IMR-90 (cell line): ENCODE data around the gene TNIP2. TPM values are rescaled to one million over a fixed set of nuclear protein-coding genes. Genes with fewer than 3 reads are reported as not detected.

ENCODE experiments used
- ATAC-seq: fragments of 200-7000 bp; cut with Tn5 transposase; 2 replicates; pipeline ENCODE4 v1.9.1; 2020; ENCODE audit warnings: low read depth, mild to moderate bottlenecking, moderate library complexity
- BruUV-seq: library from RNA; stranded (reverse); fragments of 400-500 nt; replicated peaks from 2 replicates; lab custom pipeline; 2021; lab: Mats Ljungman, UMichigan
- CTCF ChIA-PET: fragments of 300-600 bp; formaldehyde crosslinking; extraction: SDS; loops from one replicate; lab custom pipeline; 2021; ENCODE audit warnings: antibody characterized with exemption; lab: Yijun Ruan, JAX
- POLR2A ChIA-PET: fragments of 300-600 bp; sonication (Branson Sonifier 250); formaldehyde crosslinking; loops from one replicate; lab custom pipeline; 2022; ENCODE audit warnings: antibody characterized with exemption; ENCODE audit not compliant: unreplicated experiment; lab: Charles Lee
- DNase-seq: peaks from one replicate; pipeline ENCODE4 v3.0.0; 2013
- H2AFZ ChIP-seq: replicated peaks from 2 replicates; pipeline ENCODE3; 2013; ENCODE audit warnings: low read length, mild to moderate bottlenecking; ENCODE audit not compliant: poor library complexity
- H2AK5ac ChIP-seq: 2 replicates; pipeline ENCODE4 v1.6.1; 2013; ENCODE audit warnings: low read depth, low read length, inconsistent platforms
- H2AK9ac ChIP-seq: replicated peaks from 2 replicates; pipeline ENCODE3; 2013; ENCODE audit warnings: mild to moderate bottlenecking, low read depth, low read length, moderate library complexity; ENCODE audit not compliant: poor library complexity
- H2BK120ac ChIP-seq: 2 replicates; pipeline ENCODE4 v1.6.1; 2013; ENCODE audit warnings: low read depth, low read length, inconsistent platforms
- H2BK15ac ChIP-seq: 3 replicates; pipeline ENCODE4 v1.6.1; 2013; ENCODE audit warnings: low read depth, low read length, inconsistent platforms
- H2BK20ac ChIP-seq: 2 replicates; pipeline ENCODE4 v1.6.1; 2013; ENCODE audit warnings: low read depth, mild to moderate bottlenecking, inconsistent platforms, low read length, moderate library complexity
- H2BK5ac ChIP-seq: 2 replicates; pipeline ENCODE4 v1.6.1; 2013; ENCODE audit warnings: mild to moderate bottlenecking, low read depth, low read length, inconsistent platforms; ENCODE audit not compliant: poor library complexity, severe bottlenecking
- H3K14ac ChIP-seq: replicated peaks from 2 replicates; pipeline ENCODE4 v1.6.1; 2013; ENCODE audit warnings: low read depth, low read length, inconsistent platforms
- H3K18ac ChIP-seq: 2 replicates; pipeline ENCODE4 v1.6.1; 2013; ENCODE audit warnings: low read depth, low read length, control low read depth
- H3K23ac ChIP-seq: 2 replicates; pipeline ENCODE4 v1.6.1; 2013; ENCODE audit warnings: low read depth, low read length, inconsistent platforms
- H3K27ac ChIP-seq: 2 replicates; pipeline ENCODE4 v1.5.1; 2013; ENCODE audit warnings: mild to moderate bottlenecking, control low read depth, low read length; ENCODE audit not compliant: insufficient read depth
- H3K27me3 ChIP-seq: 2 replicates; pipeline ENCODE4 v1.6.1; 2013; ENCODE audit warnings: low read length; ENCODE audit not compliant: control insufficient read depth, insufficient read depth
- H3K36me3 ChIP-seq: 2 replicates; pipeline ENCODE4 v1.6.1; 2013; ENCODE audit warnings: low read length, mixed read lengths; ENCODE audit not compliant: control insufficient read depth, insufficient read depth
- H3K4ac ChIP-seq: 2 replicates; pipeline ENCODE4 v1.6.1; 2013; ENCODE audit warnings: low read depth, low read length, inconsistent platforms
- H3K4me1 ChIP-seq: 2 replicates; pipeline ENCODE4 v1.6.1; 2013; ENCODE audit warnings: low read length, mixed read lengths; ENCODE audit not compliant: control insufficient read depth, insufficient read depth
- H3K4me2 ChIP-seq: 2 replicates; pipeline ENCODE4 v1.6.1; 2013; ENCODE audit warnings: low read depth, mild to moderate bottlenecking, control low read depth, low read length, moderate library complexity
- H3K4me3 ChIP-seq: 2 replicates; pipeline ENCODE4 v1.5.1; 2013; ENCODE audit warnings: low read depth, mild to moderate bottlenecking, control low read depth, low read length, moderate library complexity; ENCODE audit not compliant: insufficient read depth
- H3K56ac ChIP-seq: 2 replicates; pipeline ENCODE4 v1.6.1; 2013; ENCODE audit warnings: low read length, inconsistent platforms; ENCODE audit not compliant: insufficient read depth; ENCODE audit errors: extremely low read depth
- H3K79me1 ChIP-seq, 2 experiments: 2 replicates each; pipeline ENCODE4 v1.6.1; 2013; ENCODE audit warnings: low read length in 2 of 2, inconsistent platforms in 1 of 2, low read depth in 1 of 2
- H3K9ac ChIP-seq: 2 replicates; pipeline ENCODE4 v1.6.1; 2013; ENCODE audit warnings: low read depth, low read length, control low read depth
- H3K9me1 ChIP-seq: 2 replicates; pipeline ENCODE4 v1.6.1; 2013; ENCODE audit warnings: low read length, inconsistent platforms; ENCODE audit not compliant: insufficient read depth
- H3K9me3 ChIP-seq: 2 replicates; pipeline ENCODE4 v1.6.1; 2013; ENCODE audit warnings: low read length; ENCODE audit not compliant: control insufficient read depth, insufficient read depth
- H4K20me1 ChIP-seq: 2 replicates; pipeline ENCODE4 v1.6.1; 2013; ENCODE audit warnings: low read length, inconsistent platforms; ENCODE audit not compliant: insufficient read depth
- H4K5ac ChIP-seq: 2 replicates; pipeline ENCODE4 v1.6.1; 2013; ENCODE audit warnings: mild to moderate bottlenecking, low read depth, low read length, control low read depth
- H4K8ac ChIP-seq, 2 experiments: 2 replicates each; pipeline ENCODE4 v1.6.1; 2013; ENCODE audit warnings: low read depth in 2 of 2, low read length in 2 of 2, control low read depth in 1 of 2, inconsistent platforms in 1 of 2
- H4K91ac ChIP-seq: 2 replicates; pipeline ENCODE4 v1.6.1; 2013; ENCODE audit warnings: low read depth, low read length, inconsistent platforms; ENCODE audit not compliant: insufficient read depth
- BHLHE40 ChIP-seq: fragments of 150-350 bp; IDR thresholded peaks from 2 replicates; pipeline ENCODE4 v1.6.1; 2016; ENCODE audit warnings: mild to moderate bottlenecking, low read depth, low read length
- CEBPB ChIP-seq: IDR thresholded peaks from 2 replicates; pipeline ENCODE4 v1.6.1; 2012; ENCODE audit warnings: low read depth, low read length, improper control_type of control experiment
- CHD1 ChIP-seq: IDR thresholded peaks from 2 replicates; pipeline ENCODE4 v1.6.1; 2012; ENCODE audit warnings: low read depth, low read length, improper control_type of control experiment
- CTCF ChIP-seq: conservative IDR thresholded peaks from 2 replicates; pipeline ENCODE4 v1.5.1; 2012; ENCODE audit warnings: mild to moderate bottlenecking, low read depth, low read length, improper control_type of control experiment
- FOS ChIP-seq: fragments of 150-350 bp; IDR thresholded peaks from 2 replicates; pipeline ENCODE4 v1.6.1; 2016; ENCODE audit warnings: low read depth, low read length
- MAFK ChIP-seq: IDR thresholded peaks from 2 replicates; pipeline ENCODE4 v1.6.1; 2012; ENCODE audit warnings: low read depth, low read length, improper control_type of control experiment
- MAZ ChIP-seq: IDR thresholded peaks from 2 replicates; pipeline ENCODE4 v1.6.1; 2012; ENCODE audit warnings: low read depth, mild to moderate bottlenecking, low read length, improper control_type of control experiment, moderate library complexity, borderline replicate concordance
- MXI1 ChIP-seq: IDR thresholded peaks from 2 replicates; pipeline ENCODE4 v1.6.1; 2012; ENCODE audit warnings: low read depth, mild to moderate bottlenecking, low read length, moderate library complexity, borderline replicate concordance
- NFE2L2 ChIP-seq: fragments of 150-350 bp; IDR thresholded peaks from 2 replicates; pipeline ENCODE4 v1.6.1; 2016; ENCODE audit warnings: low read depth, mild to moderate bottlenecking, low read length
- POLR2A ChIP-seq: IDR thresholded peaks from 2 replicates; pipeline ENCODE4 v1.6.1; 2012; ENCODE audit warnings: mild to moderate bottlenecking, low read depth, low read length
- RAD21 ChIP-seq: IDR thresholded peaks from 2 replicates; pipeline ENCODE4 v1.6.1; 2012; ENCODE audit warnings: low read length, improper control_type of control experiment
- RCOR1 ChIP-seq: IDR thresholded peaks from 2 replicates; pipeline ENCODE4 v1.6.1; 2012; ENCODE audit warnings: mild to moderate bottlenecking, low read length, improper control_type of control experiment; ENCODE audit not compliant: insufficient replicate concordance
- RFX5 ChIP-seq: IDR thresholded peaks from 2 replicates; pipeline ENCODE4 v1.8.0; 2012; ENCODE audit warnings: low read depth, mild to moderate bottlenecking, low read length, moderate library complexity
- WGBS, 2 experiments: methylation state at CpG; one replicate each; pipeline versions ENCODE4 v1.1.5 to v1.1.7; 2013; ENCODE audit warnings: missing lambda C conversion rate in 2 of 2; ENCODE audit not compliant: insufficient read length in 1 of 2; ENCODE audit errors: extremely low coverage in 2 of 2; 5-methylcytosine and 5-hydroxymethylcytosine counted together
- dilution Hi-C: fragments of 300-500 bp; cut with HindIII; formaldehyde crosslinking; loops from one replicate; pipeline ENCODE4 v1.14.3; 2018; ENCODE audit warnings: low sequenced_read_pairs; ENCODE audit not compliant: unreplicated experiment
- in situ Hi-C: fragments of 300-500 bp; cut with MboI; formaldehyde crosslinking; loops from 3 replicates; pipeline ENCODE4 v1.14.3; 2019; ENCODE audit warnings: low sequenced_read_pairs, inconsistent platforms, mixed read lengths
- intact Hi-C: fragments of 100-400 bp; cut with micrococcal nuclease; formaldehyde crosslinking; loops from 2 replicates; pipeline ENCODE4 v1.10.0; 2022
- polyA plus RNA-seq, 3 experiments: library from polyadenylated mRNA; depleted of rRNA; stranded (reverse); fragments of >200 nt; gene quantifications; 2 replicates each; pipeline ENCODE4 v1.2.3, GENCODE V29; 2012; ENCODE audit warnings: low replicate concordance in 1 of 3
- total RNA-seq: library from RNA; depleted of rRNA; stranded (reverse); fragments of >200 nt; gene quantifications from 2 replicates; pipeline ENCODE4 v1.2.3, GENCODE V29; 2012
- TF ChIP-seq, protein P1 (sequence below): fragments of 150-350 bp; IDR thresholded peaks from 2 replicates; pipeline ENCODE4 v1.6.1; 2017; ENCODE audit warnings: mild to moderate bottlenecking, antibody characterized with exemption, low read length, low read depth

Gene TNIP2
- total and polyA plus RNA-seq, 2 of the 4 experiments (the other 2 are of a cell fraction), result 33.3 to 38.5 TPM

- TF ChIP-seq MAZ, result no peak
Measured at GRCh38 chr4:2728806-2729532, 27.2 kb downstream of the TNIP2 start (continued).

GRCh38 chr4:2728221-2728620 lies 27.9 kb downstream of the TNIP2 start:
- no peak overlapping the region for H2BK15ac ChIP-seq
- no peak for ATAC-seq
- peaks cover 3 to 9% of the 10 kb centered on the region in 2 experiments; a peak in 3 of 4 replicates for H3K79me1 ChIP-seq
- H2BK20ac ChIP-seq, result no peak overlapping the region
- WGBS, 2 experiments, result 60% methylated on average over 1 of the region's 3 CpGs; no CpG with 5 or more reads in 1 of the 2 experiments
- no peak overlapping the region for H4K91ac ChIP-seq
- H2AK5ac ChIP-seq, result no peak overlapping the region
- H3K36me3 ChIP-seq, result peaks cover 32% of the 10 kb centered on the region
- POLR2A ChIA-PET, result no interaction called here
- no peak overlapping the region for H4K8ac ChIP-seq
- no TSS peak for BruUV-seq
- no peaks in the 10 kb centered on the region for H3K9me3 ChIP-seq
- TF ChIP-seq RCOR1, result no peak
- TF ChIP-seq RAD21, result no peak
- TF ChIP-seq MAZ, result no peak
- no peak for TF ChIP-seq CEBPB
- TF ChIP-seq FOS, result no peak
- no peak for TF ChIP-seq CTCF
- TF ChIP-seq CHD1, result no peak
- TF ChIP-seq MAFK, result no peak
- no peak for TF ChIP-seq RFX5
- TF ChIP-seq MXI1, result no peak
- TF ChIP-seq BHLHE40, result no peak
- no peak for TF ChIP-seq NFE2L2
- TF ChIP-seq, protein P1, sequence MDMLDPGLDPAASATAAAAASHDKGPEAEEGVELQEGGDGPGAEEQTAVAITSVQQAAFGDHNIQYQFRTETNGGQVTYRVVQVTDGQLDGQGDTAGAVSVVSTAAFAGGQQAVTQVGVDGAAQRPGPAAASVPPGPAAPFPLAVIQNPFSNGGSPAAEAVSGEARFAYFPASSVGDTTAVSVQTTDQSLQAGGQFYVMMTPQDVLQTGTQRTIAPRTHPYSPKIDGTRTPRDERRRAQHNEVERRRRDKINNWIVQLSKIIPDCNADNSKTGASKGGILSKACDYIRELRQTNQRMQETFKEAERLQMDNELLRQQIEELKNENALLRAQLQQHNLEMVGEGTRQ, result no peak
- TF ChIP-seq POLR2A, result no peak
- intact Hi-C loops (no loop called here), in situ Hi-C loops (no loop called here), dilution Hi-C loops (no loop called here)
- no peak for DNase-seq
- H4K5ac ChIP-seq, result no peak overlapping the region
- H2AK9ac ChIP-seq, result no peak overlapping the region
- H2AFZ ChIP-seq, result no peak overlapping the region
- no peak overlapping the region for H2BK120ac ChIP-seq
- H3K14ac ChIP-seq, result no peak overlapping the region
- H4K20me1 ChIP-seq, result no peaks in the 10 kb centered on the region; the same call in 1 of the 2 replicates
- no peak overlapping the region for H2BK5ac ChIP-seq
- no peak overlapping the region for H3K9ac ChIP-seq
- H3K4me3 ChIP-seq, result no peak overlapping the region
- H3K27me3 ChIP-seq, result no peaks in the 10 kb centered on the region
- H3K56ac ChIP-seq, result no peak overlapping the region
- no peak overlapping the region for H3K27ac ChIP-seq
- no peak overlapping the region for H3K4ac ChIP-seq
- H3K4me2 ChIP-seq, result no peak overlapping the region
- CTCF ChIA-PET, result interaction anchor here (0.8 kb wide), 1 partner anchor 18 kb away, joined by 4 read pairs; no protein-coding TSS in a partner anchor
- H3K23ac ChIP-seq, result no peak overlapping the region
- H3K4me1 ChIP-seq, result no peaks in the 10 kb centered on the region
- H3K18ac ChIP-seq, result no peak overlapping the region
- peaks cover 5% of the 10 kb centered on the region; the same call in 1 of the 2 replicates for H3K9me1 ChIP-seq
